HepG2 (cell line): ENCODE results near the gene CHTF8.

Experiments used
- FOXC1 ChIP-seq: sonication (generic); formaldehyde crosslinking; IDR thresholded peaks from 2 replicates; pipeline ENCODE4 v1.8.0; 2022; ENCODE audit warnings: mild to moderate bottlenecking, missing genetic modification reagents, borderline replicate concordance
- ZNF264 ChIP-seq: sonication (generic); formaldehyde crosslinking; IDR thresholded peaks from 2 replicates; pipeline ENCODE4 v1.4.0; 2020; ENCODE audit warnings: missing genetic modification reagents

GRCh38 chr16:69160192-69160591 is 27.8 kb upstream of the CHTF8 start:
- no peak for TF ChIP-seq ZNF264
- TF ChIP-seq FOXC1 (CRISPR knock-in tag), result no peak
